GM12875 (cell line): ENCODE measurements around the gene ZGRF1.

Experiments used
- H3K4me3 ChIP-seq: one replicate; pipeline ENCODE4 v1.5.1; 2011; ENCODE audit warnings: low read depth, low read length, control low read depth
- CTCF ChIP-seq: IDR thresholded peaks from 2 replicates; pipeline ENCODE4 v1.5.1; 2011; ENCODE audit warnings: low read depth, mild to moderate bottlenecking, control low read depth, inconsistent platforms, low read length, moderate library complexity, borderline replicate concordance; ENCODE audit not compliant: insufficient read depth

Gene ZGRF1

GRCh38 chr4:112592717-112593116 lies 44.0 kb downstream of the ZGRF1 start:
- no peak for TF ChIP-seq CTCF
- no peak overlapping the region for H3K4me3 ChIP-seq

- no peak for TF ChIP-seq CTCF
These were observed 45.1 kb downstream of the ZGRF1 start for GRCh38 chr4:112591593-112591992.

GRCh38 chr4:112589206-112589605 lies 47.5 kb downstream of the ZGRF1 start:
- TF ChIP-seq CTCF = no peak
- H3K4me3 ChIP-seq = no peak overlapping the region

More at GRCh38 chr4:112591593-112591992, 45.1 kb downstream of the ZGRF1 start:
- no peak overlapping the region for H3K4me3 ChIP-seq

- H3K4me3 ChIP-seq = no peak overlapping the region
These were observed 50.6 kb downstream of the ZGRF1 start for GRCh38 chr4:112585977-112586736.

GRCh38 chr4:112567536-112567935 lies 69.2 kb downstream of the ZGRF1 start:
- no peak for TF ChIP-seq CTCF
- H3K4me3 ChIP-seq = no peak overlapping the region

More at GRCh38 chr4:112585977-112586736, 50.6 kb downstream of the ZGRF1 start:
- TF ChIP-seq CTCF = no peak

- H3K4me3 ChIP-seq = no peak overlapping the region
- no peak for TF ChIP-seq CTCF
These were observed 71.9 kb downstream of the ZGRF1 start for GRCh38 chr4:112564706-112565270.
